Measurements from ENCODE around the gene UNKL.
A peak's percentile ranks its signal among the peaks of the same experiment; 100 is the strongest.

Gene UNKL

GRCh38 chr16:1430759-1431496 lies 16.4 kb upstream of the UNKL start, which contains the start of gene PERCC1:
Gene PERCC1 (plus strand): TSS chr16:1431078. CDS start chr16:1432594, 1,516 bp downstream.
- DNase-seq: no peak

- DNase-seq: no peak
Observed at GRCh38 chr16:1430214-1430758, 15.8 kb upstream of the UNKL start.

- no peak for DNase-seq
Observed at GRCh38 chr16:1429631-1430030, 15.1 kb upstream of the UNKL start.

- no peak for DNase-seq
Observed at GRCh38 chr16:1429012-1429411, 14.5 kb upstream of the UNKL start.

GRCh38 chr16:1428511-1428910 lies 14.0 kb upstream of the UNKL start:
- DNase-seq: no peak

- no peak for DNase-seq
Observed at GRCh38 chr16:1427473-1428461, 13.3 kb upstream of the UNKL start.

GRCh38 chr16:1426734-1427471 lies 12.4 kb upstream of the UNKL start:
- no peak for DNase-seq

- no peak for DNase-seq
Observed at GRCh38 chr16:1425616-1426370, 11.3 kb upstream of the UNKL start.

GRCh38 chr16:1424028-1424427 lies 9.5 kb upstream of the UNKL start:
- DNase-seq: no peak

GRCh38 chr16:1422076-1422475 lies 7.6 kb upstream of the UNKL start:
- DNase-seq: no peak

- DNase-seq: no peak
Observed at GRCh38 chr16:1420111-1420539, 5.6 kb upstream of the UNKL start.

- no peak for DNase-seq
Observed at GRCh38 chr16:1416521-1416941, 2.0 kb upstream of the UNKL start.

- DNase-seq: peak; percentile 47
Observed at GRCh38 chr16:1413684-1414531, 596 bp downstream of the UNKL start.

GRCh38 chr16:1412847-1413246 lies 1.7 kb downstream of the UNKL start:
- DNase-seq: no peak

- DNase-seq: peak; percentile 94
Observed at GRCh38 chr16:1408171-1408837, 6.2 kb downstream of the UNKL start.

GRCh38 chr16:1407753-1408152 lies 6.8 kb downstream of the UNKL start:
- no peak for DNase-seq

- DNase-seq: no peak
Observed at GRCh38 chr16:1403733-1404132, 10.8 kb downstream of the UNKL start.

- DNase-seq: no peak
Observed at GRCh38 chr16:1403036-1403435, 11.5 kb downstream of the UNKL start.

GRCh38 chr16:1401758-1402154 lies 12.7 kb downstream of the UNKL start:
- DNase-seq: no peak

- no peak for DNase-seq
Observed at GRCh38 chr16:1401061-1401757, 13.3 kb downstream of the UNKL start.
